MM.1S (cell line): ENCODE results near the gene AKTIP.

ENCODE experiments used
- EZH2 ChIP-seq: fragments of 300-600 bp; sonication (generic); optimal IDR thresholded peaks from 2 replicates; pipeline ENCODE3; 2017; ENCODE audit warnings: low read depth, mild to moderate bottlenecking, antibody characterized with exemption, low read length, mixed read lengths
- EZH2phosphoT487 ChIP-seq: fragments of 300-600 bp; sonication (generic); IDR thresholded peaks from 2 replicates; pipeline ENCODE4 v1.6.1; 2018; ENCODE audit warnings: antibody characterized with exemption, low read length
- TF ChIP-seq, protein P1 (sequence below): fragments of 300-600 bp; sonication (generic); IDR thresholded peaks from 2 replicates; pipeline ENCODE4 v1.5.1; 2016; ENCODE audit warnings: antibody characterized with exemption, low read length, mixed read lengths

DNA sequence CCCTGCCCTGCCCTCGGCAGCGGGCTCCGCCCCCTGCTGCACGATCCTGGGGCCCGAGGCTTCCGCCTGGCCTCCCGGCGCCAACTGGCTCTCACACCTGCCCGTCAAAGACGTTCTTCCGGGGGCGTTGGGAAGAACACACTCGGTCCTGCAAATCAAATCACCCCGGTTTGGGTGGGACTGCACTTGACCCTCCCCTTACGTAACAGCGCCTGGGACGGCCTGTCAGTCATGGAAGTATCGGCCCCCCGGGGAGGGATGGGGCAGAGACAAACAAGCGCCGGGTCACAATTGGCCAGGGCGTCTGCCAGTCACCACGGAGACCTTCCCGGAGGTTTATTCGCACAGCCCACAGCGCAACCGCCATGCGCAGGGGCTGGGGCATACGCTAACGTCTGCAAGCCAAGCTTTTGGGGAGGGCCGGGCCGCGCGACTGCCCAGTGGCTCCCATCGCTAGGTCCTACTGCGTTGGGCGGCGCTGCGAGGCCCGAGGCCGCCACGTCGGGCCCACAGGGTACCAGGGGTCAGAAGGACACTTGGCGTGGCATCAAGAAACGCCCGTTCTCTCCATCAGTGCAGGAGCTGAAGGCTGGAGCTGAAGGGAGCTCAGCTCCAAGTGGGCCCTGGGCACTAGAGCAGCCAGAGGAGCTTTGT lies 388 bp upstream of the AKTIP start:
- TF ChIP-seq EZH2: no peak
- TF ChIP-seq, protein P1, sequence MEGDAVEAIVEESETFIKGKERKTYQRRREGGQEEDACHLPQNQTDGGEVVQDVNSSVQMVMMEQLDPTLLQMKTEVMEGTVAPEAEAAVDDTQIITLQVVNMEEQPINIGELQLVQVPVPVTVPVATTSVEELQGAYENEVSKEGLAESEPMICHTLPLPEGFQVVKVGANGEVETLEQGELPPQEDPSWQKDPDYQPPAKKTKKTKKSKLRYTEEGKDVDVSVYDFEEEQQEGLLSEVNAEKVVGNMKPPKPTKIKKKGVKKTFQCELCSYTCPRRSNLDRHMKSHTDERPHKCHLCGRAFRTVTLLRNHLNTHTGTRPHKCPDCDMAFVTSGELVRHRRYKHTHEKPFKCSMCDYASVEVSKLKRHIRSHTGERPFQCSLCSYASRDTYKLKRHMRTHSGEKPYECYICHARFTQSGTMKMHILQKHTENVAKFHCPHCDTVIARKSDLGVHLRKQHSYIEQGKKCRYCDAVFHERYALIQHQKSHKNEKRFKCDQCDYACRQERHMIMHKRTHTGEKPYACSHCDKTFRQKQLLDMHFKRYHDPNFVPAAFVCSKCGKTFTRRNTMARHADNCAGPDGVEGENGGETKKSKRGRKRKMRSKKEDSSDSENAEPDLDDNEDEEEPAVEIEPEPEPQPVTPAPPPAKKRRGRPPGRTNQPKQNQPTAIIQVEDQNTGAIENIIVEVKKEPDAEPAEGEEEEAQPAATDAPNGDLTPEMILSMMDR: no peak
- TF ChIP-seq EZH2phosphoT487: no peak
